Stimulated activated memory B cell treated with anti-CD40 and anti-IgM and Interleukin-4, amounts not matched to agents 10 μg/mL and 1 μg/mL and 100 μg/mL, for 72 hours (primary cell): ENCODE data around the gene CBR1.

ENCODE experiments used
- ATAC-seq: fragments of 150-1000 bp; cut with Tn5 transposase; 2 replicates; pipeline ENCODE4 v1.10.0; 2021
- H3K27ac Mint-ChIP-seq: one replicate; pipeline ENCODE4 v1.8.0; 2022; ENCODE audit warnings: mild to moderate bottlenecking, mixed read lengths
- H3K27me3 Mint-ChIP-seq: one replicate; pipeline ENCODE4 v1.8.0; 2022; ENCODE audit warnings: mixed read lengths
- H3K36me3 Mint-ChIP-seq: one replicate; pipeline ENCODE4 v1.8.0; 2022; ENCODE audit warnings: mixed read lengths
- H3K4me1 Mint-ChIP-seq: one replicate; pipeline ENCODE4 v1.8.0; 2022; ENCODE audit warnings: mixed read lengths
- H3K4me3 Mint-ChIP-seq: one replicate; pipeline ENCODE4 v1.8.0; 2022; ENCODE audit warnings: mild to moderate bottlenecking, moderate library complexity, mixed read lengths
- H3K9me3 Mint-ChIP-seq: one replicate; pipeline ENCODE4 v1.8.0; 2022; ENCODE audit warnings: mixed read lengths

Gene CBR1

DNA sequence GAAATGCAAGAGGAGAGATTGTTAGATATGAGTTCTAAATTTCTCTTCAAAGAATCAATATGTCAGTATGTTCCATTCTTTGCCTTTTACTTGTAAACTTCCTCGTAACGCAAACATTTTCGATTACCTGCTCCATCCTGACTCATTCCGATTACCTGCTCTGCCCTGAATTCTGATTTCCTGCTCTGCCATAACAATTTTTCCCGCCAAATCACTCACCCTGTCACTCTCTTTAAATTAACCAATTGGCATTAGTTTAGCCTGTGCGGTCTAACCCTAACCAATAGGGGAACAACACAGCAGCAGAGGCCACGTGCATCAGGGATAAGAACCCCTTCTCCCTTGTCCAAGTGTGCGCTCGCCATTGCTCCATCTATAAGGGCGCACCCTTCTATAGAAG, 40.0 kb downstream of the CBR1 start:
- Mint-ChIP-seq H3K9me3 (no peaks in the 10 kb centered on the region), H3K36me3 (no peaks in the 10 kb centered on the region), H3K27me3 (peaks cover 21% of the 10 kb centered on the region), H3K4me3 (no peak overlapping the region), H3K4me1 (peaks cover 29% of the 10 kb centered on the region), H3K27ac (no peak overlapping the region)
- ATAC-seq, result no peak

DNA sequence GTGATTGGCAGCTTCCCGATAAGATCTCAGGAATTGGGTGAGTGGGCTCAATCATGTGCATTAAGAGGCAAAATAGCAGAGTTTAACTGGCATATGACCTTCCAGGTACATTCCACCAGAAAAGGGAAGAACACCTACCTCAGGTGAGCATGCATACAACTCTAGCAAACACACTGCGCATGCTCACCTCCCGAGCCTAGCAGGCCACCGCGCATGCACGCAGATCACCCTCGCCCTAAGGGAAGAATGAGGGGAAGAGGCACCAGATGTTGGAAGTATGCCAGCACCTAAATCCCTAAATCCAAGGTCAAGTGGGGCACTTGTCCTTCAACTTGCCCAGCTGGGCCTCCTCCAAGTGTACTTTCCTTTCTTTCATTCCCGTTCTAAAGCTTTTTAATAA, 41.4 kb downstream of the CBR1 start:
- H3K9me3 Mint-ChIP-seq, result no peaks in the 10 kb centered on the region
- peaks cover 8% of the 10 kb centered on the region for H3K27me3 Mint-ChIP-seq
- ATAC-seq, result no peak
- peaks cover 36% of the 10 kb centered on the region for H3K4me1 Mint-ChIP-seq
- H3K27ac Mint-ChIP-seq, result no peak overlapping the region
- no peak overlapping the region for H3K4me3 Mint-ChIP-seq
- no peaks in the 10 kb centered on the region for H3K36me3 Mint-ChIP-seq

DNA sequence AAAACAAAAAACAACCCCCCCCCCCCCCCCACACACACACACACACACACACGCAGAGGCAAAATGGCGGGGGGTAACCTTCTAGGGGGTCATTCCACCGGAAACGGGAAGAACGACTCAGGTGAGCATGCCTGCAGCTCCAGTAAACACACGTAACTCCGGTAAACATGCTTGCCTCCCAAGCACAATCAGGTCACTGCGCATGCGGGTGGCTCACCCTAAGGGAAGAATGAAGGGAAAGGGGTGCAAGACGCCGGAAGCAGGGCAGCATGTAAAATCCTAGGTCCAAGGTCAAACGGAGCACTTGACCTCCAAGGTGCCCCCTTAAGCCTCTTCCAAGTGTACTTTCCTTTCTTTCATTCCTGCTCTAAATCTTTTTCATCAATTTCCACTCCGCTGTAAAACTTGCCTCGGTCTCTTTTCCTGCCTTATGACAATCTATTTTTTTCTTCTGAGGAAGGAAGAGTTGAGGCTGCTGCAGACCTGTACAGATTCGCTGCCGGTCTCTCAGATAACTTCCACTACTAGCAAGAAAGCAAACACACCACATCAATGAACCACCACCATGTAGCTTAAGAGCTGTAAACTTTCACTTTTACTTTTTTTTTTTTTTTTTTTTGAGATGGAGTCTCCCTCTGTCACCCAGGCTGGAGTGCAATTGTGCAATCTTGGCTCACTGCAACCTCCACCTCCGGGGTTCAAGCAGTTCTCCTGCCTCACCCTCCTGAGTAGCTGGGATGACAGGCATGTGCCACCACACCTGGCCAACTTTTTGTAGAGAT, 44.0 kb downstream of the CBR1 start:
- no peaks in the 10 kb centered on the region for H3K27me3 Mint-ChIP-seq
- ATAC-seq, result peak; percentile 59
- H3K9me3 Mint-ChIP-seq, result peaks cover 2% of the 10 kb centered on the region
- H3K4me1 Mint-ChIP-seq, result peaks cover 36% of the 10 kb centered on the region
- peak overlapping the region; percentile 83 for H3K27ac Mint-ChIP-seq
- H3K4me3 Mint-ChIP-seq, result peak overlapping the region; percentile 75
- H3K36me3 Mint-ChIP-seq, result no peaks in the 10 kb centered on the region

DNA sequence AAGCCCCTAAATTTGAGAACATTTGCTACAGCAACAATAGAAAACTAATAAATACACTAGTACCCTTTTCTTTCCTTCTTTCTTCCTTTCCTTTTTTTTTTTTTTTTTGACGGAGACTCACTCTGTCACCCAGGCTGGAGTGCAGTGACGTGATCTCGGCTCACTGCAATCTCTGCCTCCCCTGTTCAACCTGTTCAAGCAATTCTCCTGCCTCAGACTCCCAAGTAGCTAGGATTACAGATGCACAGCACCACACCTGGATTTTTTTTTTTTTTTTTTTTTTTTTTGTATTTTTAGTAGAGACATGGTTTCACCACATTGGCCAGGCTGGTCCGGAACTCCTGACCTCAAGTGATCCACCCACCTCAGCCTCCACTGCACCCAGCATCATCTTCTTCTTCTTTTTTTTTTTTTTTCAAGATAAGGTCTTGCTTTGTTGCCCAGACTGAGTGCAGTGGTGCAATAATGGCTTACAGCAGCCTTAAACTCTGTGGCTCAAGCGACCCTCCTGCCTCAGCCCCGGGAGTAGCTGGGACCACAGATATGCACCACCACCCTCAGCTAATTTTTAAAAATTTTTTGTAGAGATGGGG, 45.4 kb downstream of the CBR1 start:
- no peaks in the 10 kb centered on the region for H3K27me3 Mint-ChIP-seq
- peaks cover 2% of the 10 kb centered on the region for H3K9me3 Mint-ChIP-seq
- no peaks in the 10 kb centered on the region for H3K36me3 Mint-ChIP-seq
- peak overlapping the region; percentile 83 for H3K27ac Mint-ChIP-seq
- no peak overlapping the region for H3K4me3 Mint-ChIP-seq
- peak; percentile 70 for ATAC-seq
- peaks cover 36% of the 10 kb centered on the region for H3K4me1 Mint-ChIP-seq

DNA sequence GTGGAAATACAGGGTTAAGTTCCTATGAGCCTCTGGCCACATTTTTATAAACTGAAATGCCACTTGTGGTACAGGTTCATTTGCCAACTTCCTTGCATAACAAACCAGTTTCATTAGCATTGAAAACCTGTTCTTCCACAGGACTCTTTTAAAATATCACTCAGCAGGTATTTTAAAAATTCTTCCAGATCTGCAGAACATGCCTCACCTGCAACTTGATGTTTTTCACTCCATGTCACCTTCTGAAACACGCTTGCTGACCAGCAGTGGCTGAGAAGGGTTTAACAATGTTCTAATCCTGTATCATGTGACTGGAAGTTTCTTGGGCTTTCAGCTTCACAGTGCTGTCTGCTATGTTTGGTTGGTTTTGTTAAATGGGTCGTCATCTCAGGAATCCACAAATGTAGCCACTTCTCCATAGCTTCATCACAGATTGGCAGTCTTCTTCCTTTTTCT, 47.5 kb downstream of the CBR1 start:
- peaks cover 2% of the 10 kb centered on the region for H3K9me3 Mint-ChIP-seq
- no peak overlapping the region for H3K27ac Mint-ChIP-seq
- no peak for ATAC-seq
- H3K4me3 Mint-ChIP-seq, result no peak overlapping the region
- H3K36me3 Mint-ChIP-seq, result no peaks in the 10 kb centered on the region
- H3K4me1 Mint-ChIP-seq, result peaks cover 34% of the 10 kb centered on the region
- H3K27me3 Mint-ChIP-seq, result no peaks in the 10 kb centered on the region

DNA sequence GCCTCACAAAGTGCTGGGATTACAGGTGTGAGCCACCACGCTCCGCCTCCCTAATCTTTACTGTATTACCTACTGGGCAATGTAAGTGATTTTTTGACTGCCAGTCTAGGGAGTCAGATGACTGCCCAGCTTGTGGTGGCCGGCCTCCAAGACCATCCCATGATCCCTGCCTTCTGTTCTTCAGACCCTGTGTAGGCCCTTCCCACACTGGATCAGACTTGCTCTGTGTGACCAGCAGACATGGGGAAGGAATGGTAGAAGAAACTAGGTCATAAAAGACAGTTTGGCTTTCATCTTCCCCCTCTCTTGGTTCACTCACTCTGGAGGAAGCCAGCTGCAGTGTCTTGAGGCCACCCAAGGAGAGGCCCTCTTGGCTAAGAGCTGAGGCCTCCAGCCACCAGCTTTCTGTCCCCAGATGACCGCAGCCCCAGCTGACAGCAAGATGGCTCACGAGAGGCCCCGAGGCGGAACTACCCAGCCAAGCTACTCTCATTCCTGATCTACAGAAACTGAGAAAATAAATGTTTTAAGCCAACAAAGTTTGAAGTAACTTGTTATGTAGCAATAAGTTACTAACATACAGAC, 50.6 kb downstream of the CBR1 start:
- Mint-ChIP-seq H3K27me3 (no peaks in the 10 kb centered on the region), H3K9me3 (peaks cover 2% of the 10 kb centered on the region), H3K4me3 (no peak overlapping the region), H3K4me1 (peaks cover 8% of the 10 kb centered on the region), H3K36me3 (no peaks in the 10 kb centered on the region), H3K27ac (no peak overlapping the region)
- ATAC-seq, result no peak
